NCI-H748 treated with DMSO at 0.1 percent for 48 hours (cell line): Measurements from ENCODE around the gene LBP.
"Not testable (repeated sequence)": the region's sequence is repeated elsewhere in the genome, so short reads cannot be mapped to it uniquely, and the experiment has no call there.

Source experiments
- DNase-seq: peaks from one replicate; lab custom pipeline; 2025; lab: John Stamatoyannopoulos, UW

The LBP gene

GRCh38 chr20:38395751-38396395, 49.6 kb downstream of the LBP start:
- DNase-seq: not testable (repeated sequence)

GRCh38 chr20:38402089-38402488, 55.8 kb downstream of the LBP start:
- DNase-seq: no peak

GRCh38 chr20:38402816-38403215, 56.5 kb downstream of the LBP start:
- no peak for DNase-seq

- DNase-seq: no peak
Measured at GRCh38 chr20:38404016-38404415, 57.7 kb downstream of the LBP start.

- no peak for DNase-seq
Measured at GRCh38 chr20:38405132-38405531, 58.9 kb downstream of the LBP start.

- no peak for DNase-seq
Measured at GRCh38 chr20:38406476-38406875, 60.2 kb downstream of the LBP start.

- no peak for DNase-seq
Measured at GRCh38 chr20:38407321-38407720, 61.0 kb downstream of the LBP start.

- DNase-seq: not testable (repeated sequence)
Measured at GRCh38 chr20:38407822-38408221, 61.5 kb downstream of the LBP start.

GRCh38 chr20:38412877-38413577, 66.7 kb downstream of the LBP start:
- no peak for DNase-seq

- DNase-seq: no peak
Measured at GRCh38 chr20:38414769-38415450, 68.6 kb downstream of the LBP start.

GRCh38 chr20:38418509-38419204, 72.4 kb downstream of the LBP start:
- no peak for DNase-seq

GRCh38 chr20:38420388-38421085, 74.3 kb downstream of the LBP start:
- no peak for DNase-seq

GRCh38 chr20:38421915-38422314, 75.6 kb downstream of the LBP start:
- DNase-seq: no peak

GRCh38 chr20:38423541-38423940, 77.3 kb downstream of the LBP start:
- DNase-seq: no peak

- DNase-seq: no peak
Measured at GRCh38 chr20:38424401-38424800, 78.1 kb downstream of the LBP start.

- no peak for DNase-seq
Measured at GRCh38 chr20:38426006-38426897, 80.0 kb downstream of the LBP start.
